GM18505 (cell line): Measurements from ENCODE around the gene CRADD.
"Not testable (repeated sequence)": the region's sequence is repeated elsewhere in the genome, so short reads cannot be mapped to it uniquely, and the experiment has no call there.

Experiments used
- ATAC-seq: cut with Tn5 transposase; IDR thresholded peaks from one replicate; pipeline ENCODE4 v1.9.1; 2021; ENCODE audit not compliant: unreplicated experiment
- POLR2A ChIP-seq: IDR thresholded peaks from 4 replicates; pipeline ENCODE4 v1.6.1; 2011; ENCODE audit warnings: borderline replicate concordance; ENCODE audit not compliant: insufficient read depth, insufficient read length; ENCODE audit errors: extremely low read depth

The CRADD gene

DNA sequence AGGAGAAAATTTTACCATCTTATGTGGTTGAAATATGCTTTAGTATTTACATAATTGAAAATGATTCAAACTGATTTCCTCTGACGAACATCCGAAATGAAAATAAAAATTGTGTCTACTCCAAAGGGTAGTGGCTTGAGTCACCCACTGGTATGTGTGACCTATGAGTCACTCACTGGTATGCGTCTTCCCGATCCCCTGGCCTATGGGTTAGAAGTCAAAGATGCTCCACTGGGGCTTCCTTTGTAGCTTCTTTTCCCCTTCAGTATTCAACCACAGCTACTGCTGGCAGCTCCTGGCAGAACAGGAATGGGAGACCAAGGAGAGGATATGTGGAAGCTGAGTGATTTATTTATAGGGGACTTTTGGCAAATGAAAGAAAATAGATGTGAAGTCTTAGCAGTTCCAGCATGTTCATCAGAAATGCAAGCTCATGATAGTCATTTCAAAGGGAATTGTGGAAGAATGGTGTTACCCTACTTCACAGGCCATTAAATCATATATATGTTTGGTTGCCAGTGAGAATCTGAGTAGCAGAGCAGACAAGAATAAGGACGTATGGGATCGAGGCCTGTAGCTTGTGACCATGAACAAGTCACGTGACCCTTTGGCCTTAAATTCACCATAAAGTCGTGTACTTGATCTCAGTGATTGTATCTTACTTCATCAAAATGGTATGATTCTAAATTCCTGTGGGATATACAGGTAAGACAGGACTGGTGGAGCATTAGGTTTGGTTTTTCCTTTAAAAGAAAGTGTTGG is 108.3 kb downstream of the CRADD start:
- ATAC-seq, result no peak
- no peak for TF ChIP-seq POLR2A

DNA sequence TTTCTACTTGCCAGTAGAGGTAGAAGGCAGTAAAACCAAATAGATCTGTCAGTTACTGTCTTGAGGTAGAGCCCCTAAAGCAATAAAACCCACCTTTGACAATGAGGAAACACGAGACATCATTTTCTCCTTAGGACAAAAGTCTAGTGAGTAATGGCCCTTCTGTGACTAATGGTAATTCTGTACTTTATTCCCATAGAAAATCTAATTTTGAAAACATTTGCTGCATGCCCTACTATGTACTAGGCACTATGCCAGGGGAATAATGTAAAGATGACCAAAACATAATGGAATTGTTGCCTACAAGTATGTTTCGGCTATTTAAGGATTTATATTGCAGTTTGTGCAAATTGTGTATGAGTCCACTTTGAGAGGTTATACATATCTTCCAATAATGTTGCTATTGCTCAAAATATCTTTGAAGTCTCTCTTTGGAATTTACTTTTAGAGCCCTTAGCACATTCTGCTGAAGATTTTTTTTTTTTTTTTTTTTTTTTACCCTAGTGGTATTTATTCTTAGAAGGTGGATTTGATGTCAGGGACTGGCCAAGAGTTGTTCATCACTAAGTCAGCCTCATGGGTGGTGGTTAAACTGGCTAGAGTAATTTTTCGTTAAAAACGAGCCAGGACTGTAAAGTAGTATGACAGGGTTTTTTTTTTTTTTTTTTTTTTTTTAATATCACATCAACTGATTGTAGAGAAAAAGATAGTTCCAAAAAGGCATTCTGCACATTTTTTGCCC is 109.7 kb downstream of the CRADD start:
- TF ChIP-seq POLR2A, result no peak
- no peak for ATAC-seq

DNA sequence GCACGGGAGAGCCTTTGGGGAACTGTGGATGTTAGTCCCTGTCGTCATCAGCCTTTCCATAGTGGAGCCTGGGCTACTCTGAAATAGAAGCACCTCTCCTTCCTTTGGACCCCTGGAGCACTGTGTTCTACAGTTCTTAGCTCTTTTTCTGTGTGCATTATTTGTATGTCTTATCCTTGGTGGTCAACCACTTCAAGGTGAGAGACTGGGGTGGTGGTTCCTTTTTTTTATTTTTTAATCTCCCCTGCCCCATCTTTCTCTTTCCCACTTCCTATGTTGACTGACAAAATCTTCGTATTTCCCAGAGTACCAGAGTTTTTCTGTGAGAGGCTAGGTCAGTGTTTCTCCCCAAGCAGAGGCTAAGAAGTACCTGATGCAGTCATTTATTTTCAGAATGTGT is 111.7 kb downstream of the CRADD start:
- no peak for ATAC-seq
- no peak for TF ChIP-seq POLR2A

DNA sequence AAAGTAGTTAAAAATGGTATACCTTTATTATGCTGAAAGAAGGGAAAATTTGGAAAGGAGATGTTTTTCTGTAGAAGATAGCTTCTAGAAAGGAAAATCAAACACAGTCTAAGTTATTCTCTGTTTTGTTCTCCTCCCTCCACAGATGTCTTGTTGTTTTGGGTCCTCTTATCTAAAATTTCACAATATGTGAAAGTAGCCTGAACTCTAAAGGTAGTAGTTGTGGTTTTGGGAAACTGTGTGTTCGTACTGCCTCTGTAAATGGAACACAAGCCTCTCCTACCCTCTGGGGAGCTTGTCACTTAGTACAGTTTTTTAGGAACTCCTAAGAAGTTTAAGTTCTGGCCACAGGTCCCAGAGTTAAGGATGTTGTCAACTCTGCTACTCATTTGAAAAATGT is 112.6 kb downstream of the CRADD start:
- no peak for ATAC-seq
- no peak for TF ChIP-seq POLR2A

DNA sequence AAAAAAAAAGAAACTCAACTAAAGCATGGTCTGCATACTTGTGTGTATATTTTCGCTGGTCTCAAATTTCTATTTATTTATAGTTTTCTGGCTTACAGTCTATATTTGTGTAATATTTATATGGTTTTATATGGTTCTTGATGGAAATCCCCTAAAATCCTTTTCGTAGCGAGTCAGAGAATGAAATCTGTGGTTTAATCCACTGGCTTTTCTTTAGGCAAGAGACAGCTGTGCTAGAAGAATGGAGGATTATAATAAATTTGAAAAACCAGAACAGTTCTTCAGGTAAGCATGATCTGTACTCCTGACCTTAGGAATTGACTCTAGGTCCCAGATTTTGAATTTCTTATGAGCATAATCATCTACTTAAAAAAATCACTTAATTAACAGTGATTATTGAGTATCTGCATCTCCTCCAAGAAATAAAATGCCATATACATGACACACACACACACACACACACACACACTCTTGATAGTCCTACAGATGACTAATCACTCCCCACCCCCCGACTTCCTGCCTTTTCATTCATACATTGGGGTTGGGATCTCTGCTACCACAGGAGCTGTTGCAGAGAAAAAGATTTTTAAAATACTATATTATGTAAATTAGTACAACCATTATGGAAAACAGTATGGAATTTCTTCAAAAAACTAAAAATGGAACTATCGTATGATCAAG is 113.4 kb downstream of the CRADD start:
- ATAC-seq, result no peak
- TF ChIP-seq POLR2A, result no peak

DNA sequence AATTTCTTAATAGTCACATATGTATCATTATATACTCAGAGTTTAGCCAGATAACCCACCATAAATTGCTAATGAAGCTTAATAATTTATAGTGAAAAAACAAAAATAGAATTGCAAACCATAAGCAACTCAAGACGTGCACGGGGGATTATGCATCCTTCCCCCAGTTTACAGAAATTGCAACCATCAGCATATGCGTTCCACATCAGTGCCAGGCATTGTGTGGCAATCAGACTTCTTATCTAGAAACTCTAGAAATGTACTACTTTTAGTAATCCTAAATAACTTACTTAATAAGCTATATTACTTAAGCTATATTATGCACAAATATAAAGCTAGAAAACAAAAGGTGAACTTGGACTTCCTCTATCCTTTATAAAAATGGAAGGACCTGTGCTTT is 115.8 kb downstream of the CRADD start:
- ATAC-seq, result no peak
- no peak for TF ChIP-seq POLR2A

DNA sequence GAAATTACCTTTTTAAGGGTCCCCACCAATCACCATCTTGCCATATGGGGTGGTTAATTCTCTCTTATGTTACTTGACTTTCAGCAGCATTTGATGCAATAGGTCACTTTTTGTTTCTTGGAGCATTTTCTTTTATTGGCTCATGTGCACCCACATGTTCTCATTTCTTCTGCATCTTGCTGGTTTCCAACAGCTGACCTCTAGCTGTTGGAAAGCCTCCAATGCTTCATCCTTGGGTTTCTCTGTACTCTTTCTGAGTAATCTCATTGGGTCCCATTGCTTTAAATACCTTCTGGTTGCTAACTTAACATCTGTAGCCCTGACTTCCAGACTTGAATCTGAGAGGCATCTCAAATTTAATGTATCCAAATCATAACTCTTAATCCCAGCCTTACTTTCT is 116.8 kb downstream of the CRADD start:
- TF ChIP-seq POLR2A, result no peak
- no peak for ATAC-seq

DNA sequence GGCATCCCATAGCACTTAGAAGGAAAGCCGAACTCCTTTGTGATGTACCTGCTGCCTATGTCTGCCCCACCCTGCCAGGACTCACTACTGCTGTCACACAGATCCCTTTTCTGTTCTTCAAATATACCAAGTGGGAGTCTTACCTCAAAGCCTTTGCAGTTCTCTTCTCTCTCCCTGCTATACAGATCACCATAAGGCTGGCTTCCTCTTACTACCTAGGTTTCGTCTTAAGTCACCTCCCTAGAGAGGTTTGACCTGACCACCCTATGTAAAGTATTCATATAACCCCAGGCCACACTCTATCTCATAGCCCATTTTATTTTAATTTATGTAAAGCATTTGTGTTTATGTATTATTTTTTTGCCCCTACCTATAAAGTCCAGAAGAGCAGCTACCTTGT is 117.6 kb downstream of the CRADD start:
- TF ChIP-seq POLR2A, result no peak
- no peak for ATAC-seq

DNA sequence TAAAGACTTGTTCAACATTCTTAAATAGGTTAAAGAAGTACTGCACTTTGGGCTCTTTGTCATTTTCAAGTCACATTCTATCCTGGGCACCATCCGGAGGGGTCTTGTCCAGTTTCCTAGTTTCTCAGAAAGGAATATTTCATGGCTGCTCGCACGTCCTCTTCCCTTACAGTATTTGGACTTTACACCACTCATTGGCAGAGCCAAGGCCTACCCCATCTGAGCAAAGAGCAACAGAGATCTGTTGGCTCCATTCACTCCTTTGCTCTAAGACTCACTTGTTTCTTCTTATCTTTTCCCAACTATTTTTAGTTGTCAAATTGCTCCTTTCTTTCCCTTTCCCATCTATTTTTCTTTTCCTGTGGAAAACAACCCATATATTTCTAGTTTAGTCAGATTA is 118.2 kb downstream of the CRADD start:
- no peak for ATAC-seq
- TF ChIP-seq POLR2A, result no peak

DNA sequence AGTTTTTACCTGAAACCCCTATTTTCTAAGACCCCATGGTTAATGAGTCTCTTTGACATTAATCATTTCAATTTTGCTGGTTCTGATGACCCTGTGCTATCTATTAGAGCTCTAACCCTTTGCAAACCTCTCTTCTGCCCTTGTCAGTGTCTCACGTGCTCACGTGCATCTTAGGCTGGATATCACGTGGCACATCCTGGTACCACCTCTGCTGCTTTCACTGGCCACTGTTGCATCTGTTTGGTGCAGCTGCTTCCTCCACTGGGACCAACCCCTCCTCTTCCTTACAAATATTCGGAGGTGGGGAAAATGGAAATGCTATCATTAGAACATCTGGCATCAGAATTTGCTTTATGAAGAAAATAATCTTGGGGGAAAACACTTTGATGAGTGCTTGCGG is 119.6 kb downstream of the CRADD start:
- no peak for ATAC-seq
- no peak for TF ChIP-seq POLR2A

DNA sequence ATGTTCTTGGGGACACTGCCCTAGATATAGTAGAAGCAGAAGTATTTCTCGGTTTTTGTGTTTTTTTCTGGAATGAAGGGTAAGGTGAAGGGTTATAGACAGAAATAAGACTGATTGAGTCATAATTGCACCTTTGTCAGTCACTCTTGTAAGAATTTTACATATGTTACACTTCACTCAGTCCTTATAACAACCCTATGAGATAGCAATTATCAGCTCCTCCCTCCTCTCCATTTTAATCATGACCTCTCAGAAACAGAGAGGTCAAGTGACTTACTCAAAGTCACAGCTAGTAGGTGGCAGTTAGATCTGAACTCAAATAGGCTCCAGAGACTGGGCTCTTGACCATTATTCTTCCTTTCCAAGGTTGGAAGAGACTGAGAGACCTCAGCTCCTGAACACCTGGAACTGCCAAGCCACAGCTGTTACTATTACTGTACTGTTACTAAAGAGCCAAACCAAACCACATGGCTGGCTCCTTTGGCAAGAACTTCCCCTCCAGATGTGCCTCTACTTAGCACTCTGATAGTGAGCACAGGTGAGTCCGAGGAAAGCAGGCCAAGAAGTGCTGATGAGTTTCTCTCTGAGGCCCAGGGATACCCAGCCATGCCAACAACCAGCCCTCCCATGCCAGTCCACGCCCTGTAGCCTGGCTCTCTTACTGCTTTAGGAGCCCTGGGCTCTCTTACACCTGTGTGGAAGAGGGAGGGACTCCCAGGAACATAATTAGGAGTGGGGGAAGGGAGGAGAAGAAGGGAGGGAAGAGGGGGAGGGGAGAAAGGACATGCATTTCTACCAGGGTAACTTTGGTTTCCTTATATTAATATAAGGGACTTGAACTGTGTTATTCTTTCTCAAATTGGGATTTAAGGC is 121.3 kb downstream of the CRADD start:
- no peak for TF ChIP-seq POLR2A
- ATAC-seq, result no peak

DNA sequence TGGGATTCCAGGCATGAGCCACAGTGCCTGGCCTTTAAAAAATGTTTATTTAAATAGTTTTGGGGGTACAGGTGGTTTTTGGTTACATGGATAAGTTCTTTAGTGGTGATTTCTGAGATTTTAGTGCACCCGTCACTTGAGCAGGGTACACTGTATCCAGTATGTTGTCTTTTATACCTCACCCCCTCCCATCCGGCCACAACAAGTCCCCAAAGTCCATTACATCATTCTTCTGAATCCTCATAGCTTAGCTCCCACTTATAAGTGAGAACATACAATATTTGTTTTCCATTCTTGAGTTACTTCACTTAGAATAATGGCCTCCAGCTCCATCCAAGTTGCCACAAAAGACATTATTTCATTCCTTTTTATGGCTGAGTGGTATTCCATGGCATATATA is 124.5 kb downstream of the CRADD start:
- ATAC-seq, result not testable (repeated sequence)

DNA sequence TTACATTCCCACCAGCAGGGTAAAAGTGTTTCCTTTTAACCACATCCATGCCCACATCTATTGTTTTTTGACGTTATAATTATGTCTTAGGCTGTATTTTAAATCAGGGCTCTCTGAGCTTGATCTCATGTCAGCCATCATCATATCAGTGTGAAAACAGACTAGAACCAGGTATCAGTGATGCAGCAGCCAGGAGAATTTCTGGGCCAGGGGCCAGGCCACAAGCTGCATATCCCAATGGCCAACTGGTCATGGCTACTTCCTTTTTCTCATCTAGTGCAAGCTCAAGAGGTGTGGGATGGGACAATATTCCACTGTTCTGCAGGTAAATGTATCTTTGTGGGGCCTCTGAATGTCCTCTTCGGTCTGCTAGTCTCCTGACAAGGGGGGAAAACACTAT is 125.1 kb downstream of the CRADD start:
- TF ChIP-seq POLR2A, result no peak
- no peak for ATAC-seq
